ENCODE data around the gene ELOVL6. TPM values are rescaled to one million over a fixed set of nuclear protein-coding genes. Genes with fewer than 3 reads are reported as not detected.

Gene ELOVL6
- total and polyA plus RNA-seq, 11 donors, result 0.50 to 22.4 (median 2.9) TPM

DNA sequence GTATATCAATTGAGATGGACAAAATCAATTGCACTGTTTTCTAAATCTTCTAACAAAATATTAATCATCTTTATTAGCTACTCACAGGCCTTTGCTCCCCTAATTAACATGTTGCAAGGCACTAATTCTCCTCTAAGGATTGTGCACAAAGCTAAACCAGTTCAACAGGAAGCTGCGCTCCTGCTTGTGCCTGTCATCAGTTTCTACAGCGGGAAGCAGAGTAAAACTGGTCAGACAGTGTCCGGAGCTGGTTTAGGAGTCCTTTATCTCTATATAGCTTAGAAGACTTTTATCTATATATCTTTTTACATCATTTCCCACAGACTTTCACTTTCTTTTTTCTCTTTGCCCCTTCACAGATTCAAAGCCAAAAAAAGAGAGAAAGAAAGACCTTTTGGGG lies 79.1 kb downstream of the ELOVL6 start:
- no peak for ATAC-seq
- H3K4me1 ChIP-seq, result peaks cover 0 to 8% (median 0%) of the 10 kb centered on the region in 12 donors
- no peak for DNase-seq
- no peaks in the 10 kb centered on the region for H3K27me3 ChIP-seq
- H3K27ac ChIP-seq, result no peak overlapping the region
- intact Hi-C loops (cut with DNase I), result no loop called here
- TF ChIP-seq POLR2A (IDR thresholded peaks at IDR 0.05), result no peak
- TF ChIP-seq, protein P1, sequence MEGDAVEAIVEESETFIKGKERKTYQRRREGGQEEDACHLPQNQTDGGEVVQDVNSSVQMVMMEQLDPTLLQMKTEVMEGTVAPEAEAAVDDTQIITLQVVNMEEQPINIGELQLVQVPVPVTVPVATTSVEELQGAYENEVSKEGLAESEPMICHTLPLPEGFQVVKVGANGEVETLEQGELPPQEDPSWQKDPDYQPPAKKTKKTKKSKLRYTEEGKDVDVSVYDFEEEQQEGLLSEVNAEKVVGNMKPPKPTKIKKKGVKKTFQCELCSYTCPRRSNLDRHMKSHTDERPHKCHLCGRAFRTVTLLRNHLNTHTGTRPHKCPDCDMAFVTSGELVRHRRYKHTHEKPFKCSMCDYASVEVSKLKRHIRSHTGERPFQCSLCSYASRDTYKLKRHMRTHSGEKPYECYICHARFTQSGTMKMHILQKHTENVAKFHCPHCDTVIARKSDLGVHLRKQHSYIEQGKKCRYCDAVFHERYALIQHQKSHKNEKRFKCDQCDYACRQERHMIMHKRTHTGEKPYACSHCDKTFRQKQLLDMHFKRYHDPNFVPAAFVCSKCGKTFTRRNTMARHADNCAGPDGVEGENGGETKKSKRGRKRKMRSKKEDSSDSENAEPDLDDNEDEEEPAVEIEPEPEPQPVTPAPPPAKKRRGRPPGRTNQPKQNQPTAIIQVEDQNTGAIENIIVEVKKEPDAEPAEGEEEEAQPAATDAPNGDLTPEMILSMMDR (IDR thresholded peaks at IDR 0.05), result no peak
- H3K9me3 ChIP-seq, result no peaks in the 10 kb centered on the region
- no peak overlapping the region for H3K4me3 ChIP-seq
- no peaks in the 10 kb centered on the region for H3K36me3 ChIP-seq
- WGBS, 4 donors, result 53 to 72% (median 64%) methylated on average over 3 of the region's 3 CpGs

DNA sequence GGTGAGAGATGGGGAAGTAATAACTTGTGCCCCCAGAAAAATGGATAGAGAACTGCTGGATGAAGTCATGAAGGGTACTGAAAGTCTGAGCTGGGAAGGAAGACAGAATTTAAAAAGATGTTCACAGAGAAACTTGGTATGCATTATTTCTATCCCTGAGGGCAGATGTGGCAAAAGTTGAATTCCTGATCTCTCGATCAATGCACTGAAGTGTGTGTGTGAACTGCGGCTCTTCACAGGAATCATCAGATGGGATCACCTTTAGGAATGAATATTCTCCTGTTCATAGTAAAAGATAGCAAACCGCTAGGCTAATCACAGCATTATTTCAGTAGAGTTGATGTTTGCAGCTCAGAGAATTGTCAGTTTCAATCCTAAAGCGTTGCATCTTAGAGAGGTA lies 86.4 kb downstream of the ELOVL6 start:
- TF ChIP-seq POLR2A (IDR thresholded peaks at IDR 0.05), result no peak
- TF ChIP-seq, protein P1 (IDR thresholded peaks at IDR 0.05), result no peak
- ATAC-seq (no peak), DNase-seq (no peak)
- H3K27me3 ChIP-seq, result no peaks in the 10 kb centered on the region
- 80 to 97% (median 97%) methylated on average over 4 of the region's 4 CpGs for WGBS, 4 donors
- H3K36me3 ChIP-seq, result no peaks in the 10 kb centered on the region
- no peak overlapping the region for H3K27ac ChIP-seq
- no peak overlapping the region for H3K4me3 ChIP-seq
- no peaks in the 10 kb centered on the region for H3K9me3 ChIP-seq
- intact Hi-C loops (cut with DNase I), result no loop called here
- peaks cover 0 to 11% (median 0%) of the 10 kb centered on the region in 12 donors for H3K4me1 ChIP-seq

DNA sequence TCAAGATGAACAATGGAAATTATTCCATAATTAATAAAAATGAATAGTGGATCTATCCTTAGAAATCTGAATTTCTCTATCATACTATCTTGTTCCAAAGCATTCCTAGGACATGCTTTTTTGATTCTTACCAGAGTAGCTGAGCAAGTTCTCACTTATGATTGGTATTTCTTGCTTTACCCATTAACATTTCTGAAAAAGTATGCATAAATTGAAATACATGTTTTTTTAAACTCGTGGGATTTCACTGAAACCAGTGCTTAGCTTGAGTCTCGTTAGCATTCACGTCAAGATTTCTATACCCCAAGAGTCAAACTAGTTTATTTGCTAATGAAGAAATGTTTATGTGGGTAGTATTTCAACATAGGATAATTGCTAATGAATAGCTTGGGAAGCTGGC lies 89.0 kb downstream of the ELOVL6 start:
- Histone ChIP-seq H3K27me3 (no peaks in the 10 kb centered on the region), H3K9me3 (no peaks in the 10 kb centered on the region), H3K27ac (no peak overlapping the region), H3K36me3 (no peaks in the 10 kb centered on the region), H3K4me3 (no peak overlapping the region), H3K4me1 (peaks cover 0 to 19% (median 0%) of the 10 kb centered on the region in 12 donors)
- DNase-seq (no peak), ATAC-seq (no peak)
- intact Hi-C loops (cut with DNase I), result no loop called here
- 92 to 95% (median 95%) methylated on average over 3 of the region's 3 CpGs for WGBS, 4 donors
- no peak for TF ChIP-seq POLR2A (IDR thresholded peaks at IDR 0.05)
- TF ChIP-seq, protein P1 (IDR thresholded peaks at IDR 0.05), result no peak

DNA sequence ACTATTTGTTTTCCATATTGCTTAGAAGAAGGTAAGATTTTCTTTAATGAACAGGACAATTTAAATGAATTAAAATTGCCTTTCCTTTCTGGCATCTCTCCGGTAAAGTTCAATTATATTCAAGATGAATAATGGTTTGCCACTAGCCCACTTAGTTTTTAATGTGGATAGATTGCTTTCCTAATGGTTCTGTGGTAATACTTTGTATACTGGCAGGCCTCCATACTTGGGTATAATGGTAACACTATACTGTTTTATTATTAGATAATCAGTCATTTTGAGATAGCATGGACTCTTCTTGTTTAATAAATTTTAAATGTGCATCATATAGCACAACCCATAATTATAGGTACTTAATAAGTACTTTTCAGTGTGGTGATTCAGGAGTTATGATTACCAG lies 89.5 kb downstream of the ELOVL6 start:
- no peaks in the 10 kb centered on the region for H3K36me3 ChIP-seq
- H3K4me1 ChIP-seq, result peaks cover 0 to 19% (median 0%) of the 10 kb centered on the region in 12 donors
- WGBS, 4 donors, result 95 to 99% (median 96%) methylated on average over 1 of the region's 1 CpG
- TF ChIP-seq POLR2A (IDR thresholded peaks at IDR 0.05), result no peak
- TF ChIP-seq, protein P1 (IDR thresholded peaks at IDR 0.05), result no peak
- ATAC-seq (no peak), DNase-seq (no peak)
- no peaks in the 10 kb centered on the region for H3K9me3 ChIP-seq
- intact Hi-C loops (cut with DNase I), result no loop called here
- no peak overlapping the region for H3K27ac ChIP-seq
- H3K4me3 ChIP-seq, result no peak overlapping the region
- H3K27me3 ChIP-seq, result no peaks in the 10 kb centered on the region
